Hematopoietic multipotent progenitor cell treated with erythropoietin and hydrocortisone succinate and interleukin-3 and kit ligand, for 17 days (in vitro differentiated cells): ENCODE measurements around the gene CFAP74.

Experiments
- DNase-seq: peaks from one replicate; pipeline ENCODE4 v3.0.0-alpha.2; 2015; ENCODE audit warnings: low spot score

The CFAP74 gene

DNA sequence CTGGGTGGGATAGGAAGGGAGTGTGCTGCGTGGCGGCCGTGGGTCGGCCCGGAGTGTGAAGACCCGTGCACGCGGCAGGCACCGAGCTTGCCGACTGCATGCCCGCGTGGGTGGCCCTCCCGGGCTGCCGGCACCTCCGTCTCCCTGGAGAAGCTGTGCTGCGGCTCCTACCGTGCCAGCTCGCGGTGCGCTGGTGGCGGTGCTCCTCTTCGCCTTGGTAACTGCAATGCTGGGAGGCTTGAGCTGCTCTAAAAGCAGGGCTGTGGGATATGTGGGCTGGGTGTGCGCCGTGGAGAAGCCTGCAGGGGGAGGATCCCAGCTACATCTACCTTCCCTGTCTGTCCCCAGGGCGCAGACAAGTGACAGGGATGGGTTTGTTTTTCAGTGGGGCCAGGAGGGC is 18.0 kb upstream of the CFAP74 start:
- no peak for DNase-seq

DNA sequence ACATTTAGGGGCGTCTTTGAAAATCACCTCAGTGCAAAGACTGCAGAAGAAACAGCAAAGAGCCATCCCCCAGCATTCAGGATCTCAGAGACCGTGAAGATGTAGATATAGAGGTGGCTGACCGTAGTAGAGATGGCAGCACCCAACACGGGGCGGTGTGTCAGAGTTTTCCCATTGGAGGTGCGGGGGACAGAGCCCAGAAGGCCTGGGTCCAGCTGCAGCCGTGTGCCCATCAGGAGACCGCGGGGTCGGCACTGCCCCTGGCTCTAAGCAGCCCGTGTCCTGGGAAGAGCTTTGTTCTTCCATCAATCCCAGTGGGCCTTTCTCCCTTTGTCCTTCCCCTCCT is 16.7 kb upstream of the CFAP74 start:
- DNase-seq = no peak

DNA sequence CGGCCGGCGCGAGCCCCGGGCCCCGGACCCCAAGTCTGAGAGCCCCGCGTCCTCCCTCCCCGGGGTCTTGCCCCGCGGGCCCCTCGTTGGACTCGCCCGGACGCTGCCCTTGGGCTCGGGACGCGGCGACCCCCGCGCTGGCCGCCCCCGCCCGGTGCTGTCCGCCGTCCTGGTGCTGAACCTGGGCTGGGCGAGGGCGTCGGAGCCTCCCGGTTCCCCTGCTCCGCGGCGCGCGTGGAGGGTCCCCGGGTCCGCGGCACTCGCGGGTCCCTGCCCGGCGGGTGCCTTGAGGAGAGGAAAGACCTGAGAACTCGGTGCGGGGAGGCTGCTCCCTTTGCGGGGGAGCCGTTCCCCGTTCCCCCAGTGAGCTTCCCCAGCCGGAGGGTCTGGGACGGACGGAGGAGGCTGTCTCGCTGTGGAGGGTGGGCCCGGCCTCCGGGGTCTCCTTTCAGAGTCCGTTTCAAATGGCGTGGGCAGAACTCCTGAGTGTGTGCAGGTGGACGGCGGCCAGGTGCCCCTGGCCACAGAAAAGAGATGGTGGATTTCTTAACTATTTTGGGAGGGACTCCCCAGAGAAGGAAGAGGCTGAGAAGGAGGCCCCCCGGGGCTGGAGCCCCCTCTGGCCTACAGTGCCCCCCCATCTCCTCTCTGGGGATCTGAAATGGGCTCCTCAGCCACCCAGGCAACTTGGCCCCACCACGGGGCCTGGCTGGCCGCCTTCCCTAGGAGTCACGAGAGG is 16.2 kb upstream of the CFAP74 start:
- no peak for DNase-seq

DNA sequence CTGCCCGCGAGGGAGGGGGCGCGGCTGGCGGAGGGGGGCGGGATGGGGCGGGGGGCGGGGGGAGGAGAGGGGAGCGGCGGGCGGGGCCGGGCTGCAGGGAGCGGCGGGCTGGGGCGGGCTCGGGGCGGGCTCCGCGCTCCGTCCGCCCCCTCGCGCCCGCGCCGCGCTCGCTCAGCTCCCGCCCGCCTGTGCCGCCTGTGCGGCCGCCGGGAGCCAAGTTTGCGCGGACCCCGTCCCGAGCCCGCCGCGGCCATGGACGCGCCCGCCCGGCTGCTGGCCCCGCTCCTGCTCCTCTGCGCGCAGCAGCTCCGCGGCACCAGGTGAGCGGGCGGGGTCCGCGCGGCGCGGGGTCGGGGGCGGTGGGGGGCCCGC is 15.6 kb upstream of the CFAP74 start, which contains the start of gene GABRD:
TSS of gene GABRD (plus strand) at position 174 of the 372 bp plus-strand sequence. CDS start at position 253, 79 bp downstream.
- DNase-seq = no peak

DNA sequence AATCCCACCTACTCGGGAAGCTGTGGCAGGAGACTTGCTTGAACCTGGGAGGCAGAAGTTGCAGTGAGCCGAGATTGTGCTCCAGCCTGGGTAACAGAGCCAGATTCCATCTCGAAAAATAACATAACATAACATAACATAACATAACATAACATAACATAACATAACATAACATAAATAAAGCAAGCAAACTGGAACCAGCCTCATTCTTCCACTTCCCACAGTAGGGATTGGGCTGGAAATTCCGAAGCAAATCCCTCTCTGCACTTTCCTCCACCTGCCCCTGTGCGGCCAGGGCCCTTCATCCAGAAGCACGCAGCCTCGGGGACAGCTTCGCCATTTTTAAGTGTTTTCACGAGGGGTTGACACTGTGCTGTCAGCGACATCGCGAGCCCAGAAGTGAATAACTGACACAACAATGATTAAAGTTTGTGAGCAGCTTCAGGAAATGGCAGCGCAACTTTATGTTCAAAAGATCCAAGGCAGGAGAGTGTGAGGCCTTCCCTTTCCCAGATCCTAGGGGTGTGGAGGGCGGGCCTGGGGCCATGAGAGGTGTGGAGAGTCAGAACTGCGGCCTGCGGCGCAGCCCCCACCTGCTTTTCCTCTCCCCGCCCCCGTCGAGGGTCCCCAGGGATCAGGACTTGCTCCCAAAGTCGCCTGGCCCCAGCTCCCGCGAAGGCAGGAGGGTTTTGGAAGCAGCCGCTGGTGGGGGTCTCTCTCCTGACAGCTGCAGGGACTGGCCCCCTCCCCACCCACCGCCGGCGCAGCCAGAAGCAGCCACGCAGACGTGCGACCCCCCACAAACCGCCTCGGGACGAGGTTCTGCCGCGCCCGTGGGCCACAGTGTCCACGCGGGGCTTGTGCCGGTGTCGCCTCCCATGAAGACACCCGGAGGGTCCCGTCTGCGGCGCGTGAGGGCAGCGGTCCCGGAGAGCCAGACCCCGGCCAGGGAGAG is 14.9 kb upstream of the CFAP74 start:
- no peak for DNase-seq

- DNase-seq = no peak
Measured at GRCh38 chr1:2016123-2016522, 12.5 kb upstream of the CFAP74 start.

- DNase-seq = no peak
Measured at GRCh38 chr1:2014741-2015735, 11.5 kb upstream of the CFAP74 start.

DNA sequence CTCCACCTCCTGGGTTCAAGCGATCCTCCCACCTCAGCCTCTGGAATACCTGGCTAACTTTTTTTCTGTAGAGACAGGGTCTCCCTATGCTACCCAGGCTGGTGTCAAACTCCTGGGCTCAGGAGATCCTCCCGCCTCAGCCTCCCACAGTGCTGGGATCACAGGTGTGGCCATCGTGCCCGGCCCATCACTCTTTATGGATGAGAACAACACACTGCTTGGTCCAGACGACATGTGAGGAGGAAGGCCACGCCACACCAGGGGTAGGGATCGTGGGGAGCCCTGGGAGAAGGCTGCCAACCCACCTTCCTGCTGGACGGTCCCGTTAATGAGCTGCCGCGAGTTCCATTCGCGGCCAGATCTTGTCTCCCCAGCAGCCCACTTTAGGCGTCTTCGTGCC is 10.6 kb upstream of the CFAP74 start:
- DNase-seq = no peak

DNA sequence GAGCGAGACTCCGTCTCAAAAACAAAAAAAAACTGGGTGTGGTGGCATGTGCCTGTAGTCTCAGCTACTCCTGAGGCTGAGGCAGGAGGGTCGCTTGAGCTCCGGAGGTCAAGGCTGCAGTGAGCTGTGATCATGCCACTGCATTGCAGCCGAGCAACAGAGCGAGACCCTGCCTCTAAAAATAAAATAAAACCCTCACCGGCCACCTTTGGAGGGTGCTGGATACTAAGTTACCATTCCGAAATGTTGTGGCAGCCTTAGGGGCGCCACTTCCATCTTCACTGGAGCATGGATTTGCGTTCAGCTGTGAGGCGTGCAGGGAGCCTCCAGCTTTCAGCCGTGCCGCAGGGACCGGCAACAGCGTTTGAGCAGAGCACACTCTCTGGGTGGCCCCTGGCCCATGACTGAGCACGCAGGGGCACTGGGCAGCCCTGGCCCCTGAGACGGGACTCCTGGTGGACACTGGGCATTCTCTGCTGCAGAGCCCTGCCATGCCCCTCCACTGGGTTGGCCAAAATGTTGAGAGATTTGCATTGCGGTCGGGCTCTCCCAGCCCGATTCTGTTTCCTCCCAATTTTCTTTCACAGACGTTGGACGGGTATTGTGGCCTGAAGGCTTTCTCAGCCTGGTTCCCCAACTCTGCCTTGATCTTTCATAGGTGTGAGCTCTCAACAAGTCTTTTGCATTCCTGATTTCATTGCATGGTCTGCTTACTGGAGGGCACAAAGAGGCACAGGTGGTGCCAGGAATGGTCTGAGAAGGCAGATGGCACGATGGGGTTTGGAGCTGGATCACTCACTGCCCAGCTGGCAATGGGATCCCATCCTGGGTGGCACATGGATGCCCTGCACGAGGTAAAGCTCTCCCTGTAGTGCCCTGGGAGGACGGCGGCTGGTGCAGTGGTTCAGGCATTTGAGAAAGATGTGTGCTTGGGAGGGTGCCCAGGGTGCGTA is 5.8 kb upstream of the CFAP74 start:
- DNase-seq = no peak

- DNase-seq = no peak
Measured at GRCh38 chr1:2004856-2005255, 1.3 kb upstream of the CFAP74 start.

DNA sequence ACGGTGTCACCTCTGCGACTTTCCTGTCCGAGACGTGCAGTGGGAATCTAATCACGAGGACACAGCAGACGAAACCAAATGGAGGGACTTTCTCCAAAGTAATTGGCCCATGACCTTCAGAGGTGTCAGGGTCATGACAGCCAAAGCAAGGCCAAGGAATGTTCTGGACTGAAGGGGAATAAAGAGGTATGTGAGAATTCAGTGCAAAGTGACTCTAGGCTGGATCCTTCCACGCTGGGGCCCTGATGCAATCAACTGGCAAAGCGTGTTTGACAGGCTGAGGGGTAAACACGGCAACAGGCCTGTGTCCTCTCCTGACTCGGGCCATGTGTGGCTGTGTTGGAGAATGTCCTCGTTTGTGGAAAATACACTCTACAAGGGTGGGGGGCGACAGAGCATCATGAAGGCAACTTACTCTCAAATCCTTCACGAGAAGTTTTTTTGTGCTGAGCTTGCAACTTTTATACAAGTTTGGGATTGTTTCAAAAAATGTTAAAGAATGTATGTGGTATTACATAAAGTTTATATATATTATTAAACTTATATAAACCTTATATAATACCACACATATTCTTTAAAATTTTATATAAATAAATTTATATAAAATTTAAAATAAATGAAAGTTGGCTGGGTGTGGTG is 1.7 kb downstream of the CFAP74 start:
- no peak for DNase-seq

- no peak for DNase-seq
Measured at GRCh38 chr1:2000850-2001249, 2.7 kb downstream of the CFAP74 start.

- no peak for DNase-seq
Measured at GRCh38 chr1:2000432-2000831, 3.2 kb downstream of the CFAP74 start.

GRCh38 chr1:1997576-1997975 is 6.0 kb downstream of the CFAP74 start:
- DNase-seq = no peak

- no peak for DNase-seq
Measured at GRCh38 chr1:1996207-1996651, 7.4 kb downstream of the CFAP74 start.

GRCh38 chr1:1994536-1994935 is 9.1 kb downstream of the CFAP74 start:
- no peak for DNase-seq

DNA sequence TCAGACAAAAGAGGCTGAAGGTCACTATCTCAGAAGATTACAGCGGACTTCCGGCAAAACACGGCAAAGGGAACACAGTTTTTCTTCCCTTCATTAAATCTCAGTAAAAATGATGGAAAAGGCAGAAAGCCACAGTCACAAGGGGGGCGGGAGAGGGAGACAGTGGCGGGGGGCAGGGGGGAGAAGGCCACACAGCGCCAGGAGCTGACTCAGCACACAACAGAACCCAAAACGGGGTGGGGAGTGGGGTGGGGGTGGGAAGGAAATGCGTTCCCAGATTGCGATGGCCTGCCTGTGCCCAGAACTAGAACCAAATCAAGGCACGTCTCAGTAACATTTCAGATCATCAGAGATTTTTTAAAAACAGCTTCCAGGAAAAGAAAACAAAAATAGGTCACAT is 13.4 kb downstream of the CFAP74 start:
- DNase-seq = no peak

DNA sequence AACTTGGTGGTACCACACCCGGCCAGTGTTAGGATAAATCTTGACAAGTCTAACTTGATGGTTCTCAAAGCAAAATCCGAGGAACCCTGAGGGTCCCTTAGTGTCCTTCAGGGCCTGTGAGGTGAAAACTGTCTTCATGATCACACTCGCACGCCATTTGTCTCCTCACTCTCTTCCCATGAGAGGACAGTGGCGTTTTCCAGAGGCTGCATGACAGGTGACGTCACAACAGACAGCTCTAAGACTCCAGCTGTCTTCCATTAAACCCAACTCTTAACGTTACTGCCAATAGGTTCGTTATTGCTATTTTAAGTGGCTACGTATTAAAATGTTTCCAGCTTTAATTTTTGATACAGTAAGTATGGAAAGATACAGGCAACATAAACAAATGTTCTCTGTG is 13.8 kb downstream of the CFAP74 start:
- no peak for DNase-seq

GRCh38 chr1:1989102-1989542 is 14.5 kb downstream of the CFAP74 start:
- DNase-seq = no peak
